DND-41 (cell line): ENCODE data around the gene ERG.

ENCODE experiments used
- EZH2 ChIP-seq: IDR thresholded peaks from 3 replicates; pipeline ENCODE4 v1.6.1; 2012; ENCODE audit warnings: borderline replicate concordance, low read depth, mild to moderate bottlenecking, moderate library complexity, low read length, inconsistent platforms; ENCODE audit not compliant: severe bottlenecking
- TF ChIP-seq, protein P1 (sequence below): IDR thresholded peaks from 2 replicates; pipeline ENCODE4 v1.5.1; 2012; ENCODE audit warnings: borderline replicate concordance, low read length, moderate library complexity, mild to moderate bottlenecking; ENCODE audit not compliant: poor library complexity, severe bottlenecking; ENCODE audit errors: extremely low read depth

DNA sequence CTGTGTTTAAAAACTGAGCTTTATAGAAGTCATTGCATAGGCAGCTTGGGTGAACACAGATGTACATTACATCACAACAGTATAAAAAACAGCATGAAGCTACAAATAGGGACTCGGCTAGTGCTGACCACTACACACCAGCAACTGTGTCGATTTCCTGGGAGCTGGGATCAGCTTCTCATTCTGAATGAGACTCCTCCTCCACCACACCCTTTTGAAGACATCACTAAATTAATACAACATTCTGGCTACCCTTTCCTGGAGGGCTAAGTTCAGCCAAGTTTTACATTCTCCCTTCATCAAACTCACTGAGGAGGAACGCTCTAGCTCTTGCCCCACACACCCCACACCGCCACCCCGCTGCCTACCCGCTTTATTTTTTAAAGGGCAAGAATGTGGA, 102.7 kb downstream of the ERG start:
- TF ChIP-seq, protein P1, sequence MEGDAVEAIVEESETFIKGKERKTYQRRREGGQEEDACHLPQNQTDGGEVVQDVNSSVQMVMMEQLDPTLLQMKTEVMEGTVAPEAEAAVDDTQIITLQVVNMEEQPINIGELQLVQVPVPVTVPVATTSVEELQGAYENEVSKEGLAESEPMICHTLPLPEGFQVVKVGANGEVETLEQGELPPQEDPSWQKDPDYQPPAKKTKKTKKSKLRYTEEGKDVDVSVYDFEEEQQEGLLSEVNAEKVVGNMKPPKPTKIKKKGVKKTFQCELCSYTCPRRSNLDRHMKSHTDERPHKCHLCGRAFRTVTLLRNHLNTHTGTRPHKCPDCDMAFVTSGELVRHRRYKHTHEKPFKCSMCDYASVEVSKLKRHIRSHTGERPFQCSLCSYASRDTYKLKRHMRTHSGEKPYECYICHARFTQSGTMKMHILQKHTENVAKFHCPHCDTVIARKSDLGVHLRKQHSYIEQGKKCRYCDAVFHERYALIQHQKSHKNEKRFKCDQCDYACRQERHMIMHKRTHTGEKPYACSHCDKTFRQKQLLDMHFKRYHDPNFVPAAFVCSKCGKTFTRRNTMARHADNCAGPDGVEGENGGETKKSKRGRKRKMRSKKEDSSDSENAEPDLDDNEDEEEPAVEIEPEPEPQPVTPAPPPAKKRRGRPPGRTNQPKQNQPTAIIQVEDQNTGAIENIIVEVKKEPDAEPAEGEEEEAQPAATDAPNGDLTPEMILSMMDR = no peak
- no peak for TF ChIP-seq EZH2
